K562 (cell line): ENCODE data around the gene DHRS7C. TPM values are rescaled to one million over a fixed set of nuclear protein-coding genes. Genes with fewer than 3 reads are reported as not detected.

Source experiments
- ATAC-seq: fragments of 200-7000 bp; cut with Tn5 transposase; 3 replicates; pipeline ENCODE4 v1.9.1; 2020; ENCODE audit warnings: moderate library complexity
- BruUV-seq: library from RNA; stranded (reverse); fragments of 400-500 nt; replicated peaks from 2 replicates; lab custom pipeline; 2021; lab: Mats Ljungman, UMichigan
- CTCF ChIA-PET: fragments of 300-600 bp; formaldehyde crosslinking; extraction: SDS; loops from one replicate; lab custom pipeline; 2021; ENCODE audit warnings: low intra/inter-chr PET ratio; lab: Yijun Ruan, JAX
- POLR2A ChIA-PET: fragments of 300-600, 350-650 bp; sonication (Branson Sonifier 250); formaldehyde crosslinking; extraction: SDS; loops from one replicate; lab custom pipeline; 2021; ENCODE audit warnings: antibody characterized with exemption, inconsistent platforms; lab: Yijun Ruan, JAX
- DNase-seq, 4 experiments: peaks; one replicate each; pipeline versions ENCODE4 v3.0.0 to v3.0.0-alpha.2; 2011 to 2018; ENCODE audit warnings: low spot score in 3 of 4, mixed read lengths in 3 of 4; ENCODE audit errors: extremely low read depth in 1 of 4
- FAIRE-seq: peaks from 2 replicates; lab custom pipeline; 2011; peaks lifted over from hg19 to GRCh38; lab: Jason Lieb, UNC
- H2AFZ ChIP-seq: 2 replicates; pipeline ENCODE4 v1.6.0; 2011; ENCODE audit warnings: low read depth, low read length, control low read depth, inconsistent platforms
- H3K27ac ChIP-seq: fragments of 200-600 bp; 3 replicates; pipeline ENCODE4 v1.8.0; 2011; ENCODE audit warnings: low read depth, mild to moderate bottlenecking, control low read depth, inconsistent platforms, low read length, moderate library complexity, mixed read lengths; ENCODE audit errors: extremely low read depth
- H3K27me3 ChIP-seq, 2 experiments: fragments of 300-600 bp in 1 of 2; 2 replicates in 1 of 2; 3 replicates in 1 of 2; pipeline versions ENCODE4 v1.6.0 to v1.8.0; 2011; ENCODE audit warnings: inconsistent platforms in 2 of 2, low read length in 2 of 2, mild to moderate bottlenecking in 1 of 2, mixed read lengths in 1 of 2, moderate library complexity in 1 of 2; ENCODE audit not compliant: control insufficient read depth in 2 of 2, insufficient read depth in 2 of 2
- H3K36me3 ChIP-seq: fragments of 300-600 bp; 3 replicates; pipeline ENCODE4 v1.8.0; 2011; ENCODE audit warnings: mild to moderate bottlenecking, low read length, inconsistent platforms; ENCODE audit not compliant: control insufficient read depth, insufficient read depth
- H3K4me1 ChIP-seq, 2 experiments: fragments of 200-600 bp in 1 of 2; replicated peaks in 1 of 2; 2 replicates in 1 of 2; 3 replicates in 1 of 2; pipeline versions ENCODE4 v1.5.1 to v1.8.0; 2011; ENCODE audit warnings: inconsistent platforms in 2 of 2, low read length in 2 of 2, mild to moderate bottlenecking in 1 of 2, mixed read lengths in 1 of 2, moderate library complexity in 1 of 2; ENCODE audit not compliant: control insufficient read depth in 2 of 2, insufficient read depth in 2 of 2
- H3K4me2 ChIP-seq: 2 replicates; pipeline ENCODE4 v1.6.1; 2011; ENCODE audit warnings: low read length, control low read depth, inconsistent platforms, mixed read lengths; ENCODE audit not compliant: insufficient read depth
- H3K4me3 ChIP-seq: fragments of 200-600 bp; sonication (generic), shearing (Covaris generic); 2 replicates; pipeline ENCODE4 v1.5.1; 2016; ENCODE audit warnings: control low read depth, inconsistent platforms
- H3K79me2 ChIP-seq: fragments of 200-600 bp; 3 replicates; pipeline ENCODE4 v1.8.0; 2011; ENCODE audit warnings: low read length, inconsistent platforms; ENCODE audit not compliant: control insufficient read depth, insufficient read depth
- H3K9ac ChIP-seq, 2 experiments: 2 replicates each; pipeline versions ENCODE4 v1.6.0 to v1.6.1; 2011; ENCODE audit warnings: low read depth in 2 of 2, low read length in 2 of 2, control low read depth in 1 of 2, inconsistent platforms in 1 of 2, mild to moderate bottlenecking in 1 of 2, mixed read lengths in 1 of 2; ENCODE audit not compliant: insufficient read depth in 1 of 2
- H3K9me1 ChIP-seq: one replicate; pipeline ENCODE4 v1.6.0; 2011; ENCODE audit warnings: inconsistent platforms, mild to moderate bottlenecking, low read length, moderate library complexity; ENCODE audit not compliant: control insufficient read depth, insufficient read depth
- H3K9me3 ChIP-seq: replicated peaks from 2 replicates; pipeline ENCODE4 v1.5.1; 2011; ENCODE audit warnings: low read depth, low read length, inconsistent platforms; ENCODE audit not compliant: control insufficient read depth, insufficient read depth
- H4K20me1 ChIP-seq: replicated peaks from 2 replicates; pipeline ENCODE4 v1.6.1; 2011; ENCODE audit warnings: low read length, inconsistent platforms, mixed read lengths; ENCODE audit not compliant: control insufficient read depth, insufficient read depth
- CREB1 ChIP-seq, 2 experiments: sonication (generic) in 1 of 2; formaldehyde crosslinking in 1 of 2; IDR thresholded peaks; 2 replicates each; pipeline versions ENCODE4 v1.6.1 to v1.8.0; 2012 to 2022; ENCODE audit warnings: inconsistent platforms in 1 of 2, mild to moderate bottlenecking in 1 of 2, missing genetic modification reagents in 1 of 2, moderate library complexity in 1 of 2
- EHMT2 ChIP-seq: fragments of 450-650 bp; IDR thresholded peaks from 2 replicates; pipeline ENCODE4 v1.6.1; 2018; ENCODE audit warnings: antibody characterized with exemption
- ETS1 ChIP-seq: conservative IDR thresholded peaks from 2 replicates; pipeline ENCODE4 v1.6.1; 2011; ENCODE audit warnings: low read depth, mild to moderate bottlenecking, low read length; ENCODE audit not compliant: control insufficient read depth
- FOXA1 ChIP-seq: fragments of 450-650 bp; IDR thresholded peaks from 2 replicates; pipeline ENCODE4 v1.6.1; 2016; ENCODE audit warnings: mild to moderate bottlenecking, borderline replicate concordance
- FOXJ3 ChIP-seq: sonication (generic); formaldehyde crosslinking; IDR thresholded peaks from 2 replicates; pipeline ENCODE4 v1.4.0; 2020; ENCODE audit warnings: mild to moderate bottlenecking, missing genetic modification reagents
- GABPB1 ChIP-seq: sonication (generic); formaldehyde crosslinking; IDR thresholded peaks from 2 replicates; pipeline ENCODE4 v1.8.0; 2022; ENCODE audit warnings: mild to moderate bottlenecking, missing genetic modification reagents
- MAX ChIP-seq: sonication (generic); formaldehyde crosslinking; IDR thresholded peaks from 2 replicates; pipeline ENCODE4 v1.9.0; 2022; ENCODE audit warnings: mild to moderate bottlenecking, missing genetic modification reagents
- MIER1 ChIP-seq: fragments of 450-650 bp; IDR thresholded peaks from 2 replicates; pipeline ENCODE4 v1.6.1; 2016; ENCODE audit warnings: antibody characterized with exemption, mild to moderate bottlenecking, low read depth
- PHB ChIP-seq: fragments of 250-450 bp; sonication (Bioruptor Pico); IDR thresholded peaks from 2 replicates; pipeline ENCODE4 v1.5.0; 2021
- TCF3 ChIP-seq: sonication (generic); formaldehyde crosslinking; IDR thresholded peaks from 2 replicates; pipeline ENCODE4 v1.4.0; 2020; ENCODE audit warnings: mild to moderate bottlenecking, missing genetic modification reagents
- TEAD4 ChIP-seq, 2 experiments: sonication (generic) in 1 of 2; formaldehyde crosslinking in 1 of 2; IDR thresholded peaks; 2 replicates each; pipeline versions ENCODE4 v1.6.1 to v1.8.0; 2012 to 2022; ENCODE audit warnings: borderline replicate concordance in 1 of 2, inconsistent platforms in 1 of 2, low read length in 1 of 2, mild to moderate bottlenecking in 1 of 2, missing genetic modification reagents in 1 of 2
- TRIM28 ChIP-seq: fragments of 450-650 bp; IDR thresholded peaks from 2 replicates; pipeline ENCODE4 v1.6.1; 2017
- YBX1 ChIP-seq: fragments of 450-650 bp; IDR thresholded peaks from 2 replicates; pipeline ENCODE4 v1.7.1; 2016; ENCODE audit warnings: mild to moderate bottlenecking
- ZFP1 ChIP-seq: fragments of 450-650 bp; formaldehyde crosslinking; IDR thresholded peaks from 2 replicates; pipeline ENCODE4 v1.4.0; 2020; ENCODE audit warnings: mild to moderate bottlenecking, mixed read lengths
- ZFP91 ChIP-seq: sonication (generic); formaldehyde crosslinking; IDR thresholded peaks from 2 replicates; pipeline ENCODE4 v1.8.0; 2022; ENCODE audit warnings: mild to moderate bottlenecking, missing genetic modification reagents
- ZFPM2 ChIP-seq: fragments of 250-450 bp; sonication (Bioruptor Pico); IDR thresholded peaks from 2 replicates; pipeline ENCODE4 v1.5.1; 2022; ENCODE audit warnings: mild to moderate bottlenecking
- ZNF592 ChIP-seq: fragments of 450-650 bp; IDR thresholded peaks from 2 replicates; pipeline ENCODE4 v1.6.1; 2017; ENCODE audit warnings: antibody characterized with exemption, mild to moderate bottlenecking
- ZNF780A ChIP-seq: fragments of 250-450 bp; sonication (Bioruptor Pico); IDR thresholded peaks from 2 replicates; pipeline ENCODE4 v1.5.0; 2021; ENCODE audit warnings: mild to moderate bottlenecking
- WGBS: fragments of 100-300 bp; shearing (Covaris generic); methylation state at CpG from one replicate; pipeline ENCODE4 v1.1.6; 2016; ENCODE audit warnings: low coverage, mixed read lengths; ENCODE audit not compliant: insufficient coverage; ENCODE audit errors: missing lambda C conversion rate; 5-methylcytosine and 5-hydroxymethylcytosine counted together
- in situ Hi-C: fragments of 300-500 bp; cut with MboI; formaldehyde crosslinking; loops from 4 replicates; pipeline ENCODE4 v1.15.0; 2018; ENCODE audit warnings: inconsistent platforms, mixed read lengths
- intact Hi-C: fragments of 100-400 bp; cut with micrococcal nuclease; formaldehyde crosslinking; loops from 2 replicates; pipeline ENCODE4 v1.14.2; 2022
- polyA plus RNA-seq, 8 experiments: library from polyadenylated mRNA; depleted of rRNA in 4 of 8; stranded (reverse) in 5 of 8; unstranded in 3 of 8; fragments of >200 nt; fragmentation: Nextera tagmentation in 2 of 8; fragmentation: Illumina TruSeq in 1 of 8; extraction: Ambion mirVana in 2 of 8; extraction: Trizol in 1 of 8; gene quantifications; 2 replicates each; pipeline versions ENCODE4 v1.2.1 to v1.2.3, GENCODE V29; 2011 to 2014; ENCODE audit warnings: inconsistent platforms in 1 of 8, missing spikeins in 1 of 8
- total RNA-seq, 7 experiments: library from RNA; depleted of rRNA in 6 of 7; stranded (reverse); fragments of >200 nt in 6 of 7; fragmentation: Illumina TruSeq in 2 of 7; extraction: Trizol in 2 of 7; gene quantifications; 2 replicates each; pipeline versions ENCODE4 v1.2.1 to v1.2.3, GENCODE V29; 2011 to 2021; ENCODE audit warnings: low replicate concordance in 1 of 7

Gene DHRS7C
- total and polyA plus RNA-seq, 9 of the 15 experiments (the other 6 are each of a cell fraction or from before 2014, with no cell fraction given): not detected

GRCh38 chr17:9806699-9807098 is 15.3 kb upstream of the DHRS7C start:
- in situ Hi-C loops (no loop called here), intact Hi-C loops (no loop called here)
- ChIA-PET CTCF (no interaction called here), POLR2A (no interaction called here)
- TF ChIP-seq ZNF780A (CRISPR knock-in tag): no peak
- TF ChIP-seq PHB: no peak
- TF ChIP-seq TCF3 (CRISPR knock-in tag): no peak
- TF ChIP-seq CREB1 (IDR thresholded peaks at IDR 0.05): no peak
- TF ChIP-seq CREB1 (CRISPR knock-in tag; IDR thresholded peaks at IDR 0.05): no peak
- no peak for TF ChIP-seq FOXA1
- no peak for TF ChIP-seq FOXJ3 (CRISPR knock-in tag)
- no peak for TF ChIP-seq ETS1
- no peak for TF ChIP-seq MAX (CRISPR knock-in tag)
- TF ChIP-seq ZNF592: no peak
- TF ChIP-seq TEAD4 (IDR thresholded peaks at IDR 0.05; ENCODE audit: low read length): no peak
- TF ChIP-seq TEAD4 (CRISPR knock-in tag; IDR thresholded peaks at IDR 0.05; ENCODE audit: borderline replicate concordance): no peak
- TF ChIP-seq YBX1: no peak
- no peak for TF ChIP-seq ZFPM2
- no peak for TF ChIP-seq ZFP91 (CRISPR knock-in tag)
- TF ChIP-seq ZFP1 (CRISPR knock-in tag): no peak
- TF ChIP-seq EHMT2: no peak
- TF ChIP-seq TRIM28: no peak
- TF ChIP-seq GABPB1 (CRISPR knock-in tag): no peak
- TF ChIP-seq MIER1: no peak
- FAIRE-seq (no peak), DNase-seq (no peak), ATAC-seq (no peak)
- no peak overlapping the region for H2AFZ ChIP-seq
- H4K20me1 ChIP-seq: no peaks in the 10 kb centered on the region
- H3K36me3 ChIP-seq: no peaks in the 10 kb centered on the region
- no peaks in the 10 kb centered on the region for H3K4me1 ChIP-seq
- no peaks in the 10 kb centered on the region for H3K9me3 ChIP-seq
- no peak overlapping the region for H3K4me2 ChIP-seq
- no peaks in the 10 kb centered on the region for H3K79me2 ChIP-seq
- WGBS: 0% methylated on average over 6 of the region's 6 CpGs
- H3K4me3 ChIP-seq: no peak overlapping the region
- no peak overlapping the region for H3K27ac ChIP-seq
- BruUV-seq: no TSS peak
- no peaks in the 10 kb centered on the region for H3K9me1 ChIP-seq
- peaks cover 0 to 5% of the 10 kb centered on the region in 2 experiments; a peak in 1 of 5 replicates for H3K27me3 ChIP-seq
- no peak overlapping the region for H3K9ac ChIP-seq
